ENCODE results near the gene AHCYL2.
"Not testable (repeated sequence)": the region's sequence is repeated elsewhere in the genome, so short reads cannot be mapped to it uniquely, and the experiment has no call there.

Gene AHCYL2

DNA sequence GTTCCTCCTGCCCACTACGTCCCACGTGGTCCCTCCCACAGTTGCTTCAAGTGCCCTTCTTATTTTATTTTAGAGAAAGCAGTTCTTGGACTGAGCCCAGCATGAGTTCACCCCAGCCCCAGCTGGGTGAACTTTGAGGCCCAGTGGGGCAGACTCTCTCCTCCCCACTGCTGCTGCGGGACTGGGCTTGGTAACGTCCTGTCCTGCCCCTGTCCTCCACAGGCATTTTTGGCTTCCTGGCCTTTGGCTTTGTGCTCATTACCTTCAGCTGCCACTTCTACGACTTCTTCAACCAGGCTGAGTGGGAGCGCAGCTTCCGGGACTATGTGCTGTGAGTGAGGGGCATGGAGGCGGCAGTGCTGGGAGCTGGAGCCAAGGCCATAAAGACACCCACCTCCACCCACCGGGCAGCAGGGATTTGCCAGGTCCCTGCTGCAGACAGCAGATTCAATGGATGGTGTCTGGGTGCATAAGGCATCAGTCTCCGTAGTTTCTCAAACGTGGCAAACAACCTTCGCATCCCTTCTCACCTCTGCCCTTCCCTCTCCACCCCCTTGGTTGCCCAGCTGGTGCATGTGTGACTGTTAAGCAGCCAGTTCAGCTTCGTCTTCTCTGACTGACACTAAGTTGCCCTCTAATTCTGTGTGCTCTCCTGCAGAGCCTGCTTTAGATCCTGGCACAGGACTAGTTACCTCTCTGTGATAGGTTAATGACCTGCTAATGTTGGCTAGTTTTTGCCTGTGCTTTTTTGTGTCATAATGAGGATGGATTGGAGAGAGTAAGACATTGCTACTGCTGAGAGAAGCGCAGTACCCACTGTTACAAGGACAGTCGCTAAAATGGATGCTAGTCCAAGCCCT, 15.5 kb upstream of the AHCYL2 start:
- DNase-seq = no peak

- DNase-seq = peak in 1 of 2 experiments; percentile 78
Observed at GRCh38 chr7:129210256-129210988, 14.4 kb upstream of the AHCYL2 start.

DNA sequence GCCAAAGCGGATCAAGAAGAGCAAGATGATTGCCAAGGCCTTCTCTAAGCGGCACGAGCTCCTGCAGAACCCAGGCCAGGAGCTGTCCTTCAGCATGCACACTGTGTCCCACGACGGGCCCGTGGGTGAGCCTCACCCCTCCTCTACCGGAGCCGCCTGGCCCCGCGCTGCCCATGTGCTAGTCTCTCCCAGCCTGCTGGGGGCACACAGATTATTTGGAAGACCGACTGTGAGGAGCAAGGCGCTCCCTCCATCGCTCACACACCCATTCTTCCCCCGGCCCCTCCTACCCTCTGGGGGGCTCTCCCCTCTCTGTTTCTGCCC, 13.9 kb upstream of the AHCYL2 start:
- no peak for DNase-seq

GRCh38 chr7:129212126-129212525, 12.7 kb upstream of the AHCYL2 start:
- DNase-seq = no peak

DNA sequence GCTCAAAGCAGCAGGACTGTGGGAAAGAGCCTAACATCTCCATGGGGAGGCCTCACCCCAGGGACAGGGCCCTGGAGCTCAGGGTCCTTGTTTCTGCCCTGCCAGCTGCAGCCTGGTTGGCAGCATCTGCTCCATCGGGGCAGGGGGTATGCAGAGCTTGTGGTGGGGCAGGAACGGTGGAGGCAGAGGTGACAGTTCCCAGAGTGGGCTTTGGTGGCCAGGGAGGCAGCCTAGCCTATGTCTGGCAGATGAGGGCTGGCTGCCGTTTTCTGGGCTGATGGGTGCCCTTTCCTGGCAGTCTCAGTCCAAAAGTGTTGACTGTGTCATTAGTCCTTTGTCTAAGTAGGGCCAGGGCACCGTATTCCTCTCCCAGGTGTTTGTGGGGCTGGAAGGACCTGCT, 12.2 kb upstream of the AHCYL2 start:
- DNase-seq = no peak

DNA sequence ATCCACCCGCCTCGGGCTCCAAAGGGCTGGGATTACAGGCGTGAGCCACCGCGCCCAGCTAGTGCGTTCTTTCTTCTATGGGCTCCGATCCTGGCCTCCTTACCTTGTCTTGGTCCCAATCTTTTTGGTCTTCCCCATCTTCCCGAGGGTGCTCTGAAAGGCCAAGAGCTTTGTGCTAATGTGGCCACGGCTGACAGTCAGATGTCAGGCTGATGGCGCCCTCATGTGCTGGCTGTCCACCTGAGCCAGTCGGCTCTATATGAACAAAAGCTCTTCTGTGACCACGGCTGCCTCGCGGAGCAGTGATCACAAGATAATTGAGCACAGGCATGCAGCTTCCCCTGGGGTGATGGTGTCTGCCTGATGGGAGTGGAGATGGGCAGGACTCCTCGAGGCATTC, 11.0 kb upstream of the AHCYL2 start:
- DNase-seq = peak; percentile 69 to 86

GRCh38 chr7:129215691-129216090, 9.1 kb upstream of the AHCYL2 start:
- not testable (repeated sequence) for DNase-seq

DNA sequence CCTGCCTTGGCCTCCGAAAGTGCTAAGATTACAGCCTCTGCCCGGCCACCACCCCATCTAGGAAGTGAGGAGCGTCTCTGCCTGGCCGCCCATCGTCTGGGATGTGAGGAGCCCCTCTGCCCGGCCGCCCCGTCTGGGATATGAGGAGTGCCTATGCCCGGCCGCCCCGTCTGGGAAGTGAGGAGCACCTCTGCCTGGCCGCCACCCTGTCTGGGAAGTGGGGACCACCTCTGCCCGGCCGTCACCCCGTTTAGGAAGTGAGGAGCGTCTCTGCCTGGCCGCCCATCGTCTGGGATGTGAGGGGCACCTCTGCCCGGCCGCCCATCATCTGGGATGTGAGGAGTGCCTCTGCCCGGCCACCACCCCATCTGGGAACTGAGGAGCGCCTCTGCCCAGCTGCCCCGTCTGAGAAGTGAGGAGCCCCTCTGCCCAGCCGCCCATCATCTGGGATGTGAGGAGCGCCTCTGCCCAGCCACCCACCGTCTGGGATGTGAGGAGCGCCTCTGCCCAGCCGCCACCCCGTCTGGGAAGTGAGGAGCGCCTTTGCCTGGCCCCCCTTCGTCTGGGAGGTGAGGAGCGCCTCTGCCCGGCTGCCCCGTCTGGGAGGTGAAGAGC, 8.6 kb upstream of the AHCYL2 start:
- not testable (repeated sequence) for DNase-seq

- not testable (repeated sequence) for DNase-seq
Observed at GRCh38 chr7:129216821-129217416, 7.9 kb upstream of the AHCYL2 start.

GRCh38 chr7:129218514-129219062, 6.2 kb upstream of the AHCYL2 start:
- DNase-seq = peak; percentile 86 to 94

DNA sequence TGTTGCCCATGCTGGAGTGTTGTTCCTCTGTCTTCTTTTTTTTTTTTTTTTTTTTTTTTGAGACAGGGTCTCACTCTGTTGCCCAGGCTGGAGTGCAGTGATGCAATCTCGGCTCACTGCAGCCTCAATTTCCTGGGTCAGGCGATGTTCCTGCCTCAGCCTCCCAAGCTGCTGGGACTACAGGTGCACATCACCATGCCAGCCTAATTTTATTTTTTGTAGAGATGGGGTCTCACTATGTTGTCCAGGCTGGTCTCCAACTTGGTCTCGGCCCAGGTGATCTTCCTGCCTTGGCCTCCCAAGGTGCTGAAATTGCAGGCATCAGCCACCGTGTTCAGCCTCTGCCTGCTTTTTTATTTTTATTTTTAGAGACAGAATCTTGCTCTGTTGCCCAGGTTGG, 5.7 kb upstream of the AHCYL2 start:
- DNase-seq = not testable (repeated sequence)

DNA sequence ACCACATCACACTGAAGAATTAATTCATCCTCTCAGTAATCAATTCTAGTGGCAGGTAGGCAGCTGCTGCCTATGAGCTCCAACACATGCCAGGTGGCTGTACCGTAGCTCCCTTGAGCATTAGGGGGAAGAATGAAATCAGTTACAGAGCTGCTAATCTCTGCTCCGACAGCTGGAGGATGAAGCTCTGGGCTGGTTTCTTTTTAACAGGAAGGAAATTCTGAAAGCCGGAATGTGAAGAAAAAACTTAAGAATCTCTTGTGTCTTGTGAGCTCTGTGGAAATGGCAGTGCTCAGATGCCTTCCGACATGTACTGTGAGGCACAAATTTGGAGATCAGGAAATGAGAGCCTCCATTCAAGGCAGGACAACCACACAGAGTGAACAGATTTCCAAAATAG, 2.8 kb upstream of the AHCYL2 start:
- no peak for DNase-seq

GRCh38 chr7:129225206-129225930, 538 bp downstream of the AHCYL2 start:
- DNase-seq = peak; percentile 80 to 88

- DNase-seq = peak; percentile 71 to 80
Observed at GRCh38 chr7:129225931-129226572, 1.2 kb downstream of the AHCYL2 start.

- DNase-seq = no peak
Observed at GRCh38 chr7:129227646-129228578, 3.1 kb downstream of the AHCYL2 start.

- DNase-seq = no peak
Observed at GRCh38 chr7:129228633-129229032, 3.8 kb downstream of the AHCYL2 start.

- no peak for DNase-seq
Observed at GRCh38 chr7:129231666-129232065, 6.8 kb downstream of the AHCYL2 start.

- no peak for DNase-seq
Observed at GRCh38 chr7:129238546-129238945, 13.7 kb downstream of the AHCYL2 start.

- no peak for DNase-seq
Observed at GRCh38 chr7:129240119-129240820, 15.4 kb downstream of the AHCYL2 start.

GRCh38 chr7:129244220-129244619, 19.4 kb downstream of the AHCYL2 start:
- no peak for DNase-seq

Measured in NCI-H526 (cell line).